ENCODE measurements around the gene LMX1A.

DNA sequence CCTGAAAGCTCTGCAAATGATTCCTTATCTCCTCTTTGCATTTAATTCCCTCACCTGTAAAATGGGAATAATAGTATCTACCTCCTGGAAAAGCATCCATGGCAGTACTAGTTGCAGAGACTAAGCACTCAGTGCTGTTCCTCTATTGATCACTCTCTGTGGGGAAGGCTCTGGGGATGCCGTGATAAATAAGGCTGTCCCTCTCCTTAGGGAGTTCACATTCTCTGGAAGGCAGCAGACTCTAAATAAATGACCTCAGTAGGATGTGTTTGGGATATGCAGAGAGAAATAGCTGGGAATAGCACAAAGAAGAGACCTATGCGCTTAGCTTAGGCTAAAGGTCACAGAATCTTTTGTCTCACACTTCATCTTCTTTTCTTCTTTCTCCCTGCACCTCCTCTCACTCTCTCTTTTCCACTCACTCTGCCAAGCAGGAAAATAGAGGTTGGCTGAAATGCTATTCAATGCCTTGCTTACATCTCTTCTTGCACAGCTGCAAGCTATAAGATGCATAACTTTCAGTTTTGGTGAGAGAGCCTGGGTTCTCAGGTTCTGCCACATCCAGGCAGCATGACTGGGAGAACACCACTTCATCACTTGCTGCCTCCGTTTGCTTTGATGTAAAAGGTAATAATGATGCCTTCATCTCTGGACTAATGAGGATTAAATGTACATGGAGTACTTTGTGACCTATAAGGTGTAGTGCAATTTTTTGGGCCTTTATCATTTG is 101.5 kb downstream of the LMX1A start:
- no peak for TF ChIP-seq POLR2A (IDR thresholded peaks at IDR 0.05; ENCODE audit: low read length)
- no peak for TF ChIP-seq GATA1 (IDR thresholded peaks at IDR 0.05; ENCODE audit: low read depth, low read length)
